ENCODE data around the gene KMT2B. TPM values are rescaled to one million over a fixed set of nuclear protein-coding genes. Genes with fewer than 3 reads are reported as not detected.
"Not testable (repeated sequence)": the region's sequence is repeated elsewhere in the genome, so short reads cannot be mapped to it uniquely, and the experiment has no call there.

Gene KMT2B
- total and polyA plus RNA-seq, 3 experiments from 2014 or later: 2.9 to 67.8 (median 62.6) TPM

- Mint-ChIP-seq H3K4me3 (no peak overlapping the region), H3K36me3 (peaks cover 5 to 85% (median 8%) of the 10 kb centered on the region in 3 donors), H3K27ac (peak overlapping the region in 1 of 8 donors; percentile 75), H3K4me1 (peaks cover 12 to 24% (median 12%) of the 10 kb centered on the region in 3 donors), H3K9me3 (no peaks in the 10 kb centered on the region), H3K27me3 (no peaks in the 10 kb centered on the region)
- ChIA-PET CTCF (interaction anchor here (0.7 to 1.4 kb wide), 3 partner anchors 13 to 17 kb away, joined by 3 to 4 read pairs (median 3); no protein-coding TSS in a partner anchor), POLR2A (interaction anchor here (1.2 kb wide), 1 partner anchor 18 kb away, joined by 3 read pairs; the partner anchor contains the start of gene IGFLR1)
- H3K36me3 ChIP-seq (ENCODE audit: insufficient read depth, low read length): peaks cover 63% of the 10 kb centered on the region
- no peak overlapping the region for H3K27ac ChIP-seq (ENCODE audit: low read depth, low read length)
- DNase-seq: no peak
- H3K9me3 ChIP-seq (ENCODE audit: low read length): no peaks in the 10 kb centered on the region
- H3K4me1 ChIP-seq (ENCODE audit: insufficient read depth, low read length): peaks cover 14% of the 10 kb centered on the region
- no peaks in the 10 kb centered on the region for H3K27me3 ChIP-seq (ENCODE audit: insufficient read depth, low read length, poor library complexity, severe bottlenecking)
- H3K4me3 ChIP-seq (ENCODE audit: low read length): no peak overlapping the region
These were observed 5.9 kb downstream of the KMT2B start for GRCh38 chr19:35723671-35724070.

- H3K27ac Mint-ChIP-seq: peak overlapping the region in 1 of 8 donors; percentile 75
- peaks cover 9 to 20% (median 11%) of the 10 kb centered on the region in 3 donors for H3K4me1 Mint-ChIP-seq
- CTCF ChIA-PET: interaction anchor here (1.4 kb wide), 1 partner anchor 12 kb away, joined by 3 read pairs; no protein-coding TSS in a partner anchor
These were observed 6.3 kb downstream of the KMT2B start for GRCh38 chr19:35724132-35724531.

GRCh38 chr19:35724560-35724959 lies 6.8 kb downstream of the KMT2B start:
- H3K27ac ChIP-seq (ENCODE audit: low read depth, low read length): no peak overlapping the region
- H3K4me1 ChIP-seq (ENCODE audit: insufficient read depth, low read length): peaks cover 5% of the 10 kb centered on the region
- no peak for DNase-seq
- peaks cover 5 to 91% (median 14%) of the 10 kb centered on the region in 3 donors for H3K36me3 Mint-ChIP-seq
- no peaks in the 10 kb centered on the region for H3K9me3 Mint-ChIP-seq
- H3K27me3 ChIP-seq (ENCODE audit: insufficient read depth, low read length, poor library complexity, severe bottlenecking): no peaks in the 10 kb centered on the region
- no peak overlapping the region for H3K4me3 Mint-ChIP-seq
- peak overlapping the region in 1 of 8 donors; percentile 75 for H3K27ac Mint-ChIP-seq
- ChIA-PET CTCF (interaction anchor here (1.4 kb wide), 1 partner anchor 12 kb away, joined by 3 read pairs; no protein-coding TSS in a partner anchor), POLR2A (interaction anchor here (1.2 kb wide), 1 partner anchor 17 kb away, joined by 3 read pairs; the partner anchor contains the start of gene IGFLR1)
- no peaks in the 10 kb centered on the region for H3K9me3 ChIP-seq (ENCODE audit: low read length)
- H3K36me3 ChIP-seq (ENCODE audit: insufficient read depth, low read length): peaks cover 72% of the 10 kb centered on the region
- no peak overlapping the region for H3K4me3 ChIP-seq (ENCODE audit: low read length)
- peaks cover 5 to 15% (median 6%) of the 10 kb centered on the region in 3 donors for H3K4me1 Mint-ChIP-seq
- H3K27me3 Mint-ChIP-seq: no peaks in the 10 kb centered on the region

More at GRCh38 chr19:35724132-35724531, 6.3 kb downstream of the KMT2B start:
- H3K27me3 ChIP-seq (ENCODE audit: insufficient read depth, low read length, poor library complexity, severe bottlenecking); H3K4me1 ChIP-seq (ENCODE audit: insufficient read depth, low read length); H3K27me3 Mint-ChIP-seq; H3K4me3 ChIP-seq (ENCODE audit: low read length); H3K9me3 ChIP-seq (ENCODE audit: low read length); DNase-seq; H3K4me3 Mint-ChIP-seq; H3K27ac ChIP-seq (ENCODE audit: low read depth, low read length); H3K9me3 Mint-ChIP-seq: not testable (repeated sequence)
- POLR2A ChIA-PET: interaction anchor here (1.2 kb wide), 1 partner anchor 18 kb away, joined by 3 read pairs; the partner anchor contains the start of gene IGFLR1
- peaks cover 5 to 89% (median 10%) of the 10 kb centered on the region in 3 donors for H3K36me3 Mint-ChIP-seq
- H3K36me3 ChIP-seq (ENCODE audit: insufficient read depth, low read length): peaks cover 68% of the 10 kb centered on the region

GRCh38 chr19:35725216-35725861 lies 7.5 kb downstream of the KMT2B start:
- H3K4me1 Mint-ChIP-seq: peaks cover 1 to 11% (median 4%) of the 10 kb centered on the region in 3 donors
- no peak for DNase-seq
- no peak overlapping the region for H3K27ac ChIP-seq (ENCODE audit: low read depth, low read length)
- no peaks in the 10 kb centered on the region for H3K9me3 Mint-ChIP-seq
- H3K4me3 Mint-ChIP-seq: no peak overlapping the region
- H3K36me3 ChIP-seq (ENCODE audit: insufficient read depth, low read length): peaks cover 80% of the 10 kb centered on the region
- no peaks in the 10 kb centered on the region for H3K27me3 Mint-ChIP-seq
- POLR2A ChIA-PET: no interaction called here
- no peak overlapping the region for H3K4me3 ChIP-seq (ENCODE audit: low read length)
- no peaks in the 10 kb centered on the region for H3K9me3 ChIP-seq (ENCODE audit: low read length)
- no peaks in the 10 kb centered on the region for H3K27me3 ChIP-seq (ENCODE audit: insufficient read depth, low read length, poor library complexity, severe bottlenecking)
- H3K4me1 ChIP-seq (ENCODE audit: insufficient read depth, low read length): no peaks in the 10 kb centered on the region
- CTCF ChIA-PET: no interaction called here
- peak overlapping the region in 2 of 8 donors; percentile 58 to 74 for H3K27ac Mint-ChIP-seq
- peaks cover 5 to 91% (median 15%) of the 10 kb centered on the region in 3 donors for H3K36me3 Mint-ChIP-seq

- Mint-ChIP-seq H3K9me3 (no peaks in the 10 kb centered on the region), H3K36me3 (peaks cover 5 to 94% (median 16%) of the 10 kb centered on the region in 3 donors), H3K27ac (no peak overlapping the region)
These were observed 9.5 kb downstream of the KMT2B start for GRCh38 chr19:35727053-35727955.

GRCh38 chr19:35727956-35728706 lies 10.3 kb downstream of the KMT2B start:
- Histone ChIP-seq H3K27me3 (ENCODE audit: insufficient read depth, low read length, poor library complexity, severe bottlenecking) (no peaks in the 10 kb centered on the region), H3K27ac (ENCODE audit: low read depth, low read length) (no peak overlapping the region), H3K36me3 (ENCODE audit: insufficient read depth, low read length) (peaks cover 79% of the 10 kb centered on the region), H3K4me1 (ENCODE audit: insufficient read depth, low read length) (no peaks in the 10 kb centered on the region), H3K9me3 (ENCODE audit: low read length) (no peaks in the 10 kb centered on the region), H3K4me3 (ENCODE audit: low read length) (no peak overlapping the region)
- ChIA-PET CTCF (interaction anchor here (1.1 to 1.4 kb wide), 2 partner anchors 9 to 16 kb away, joined by 3 to 5 read pairs; no protein-coding TSS in a partner anchor), POLR2A (interaction anchor here (0.9 to 1.5 kb wide), 2 partner anchors 9 to 20 kb away, joined by 3 to 5 read pairs; partner anchors contain the start of gene LIN37)
- Mint-ChIP-seq H3K9me3 (no peaks in the 10 kb centered on the region), H3K27me3 (no peaks in the 10 kb centered on the region), H3K4me3 (peak overlapping the region in 2 of 7 donors; percentile 32 to 34), H3K36me3 (peaks cover 5 to 88% (median 16%) of the 10 kb centered on the region in 3 donors), H3K27ac (peak overlapping the region in 1 of 8 donors; percentile 86), H3K4me1 (peaks cover 0 to 5% (median 3%) of the 10 kb centered on the region in 3 donors)
- DNase-seq: no peak

More at GRCh38 chr19:35727053-35727955, 9.5 kb downstream of the KMT2B start:
- H3K27me3 Mint-ChIP-seq: no peaks in the 10 kb centered on the region
- peaks cover 87% of the 10 kb centered on the region for H3K36me3 ChIP-seq (ENCODE audit: insufficient read depth, low read length)
- ChIA-PET CTCF (interaction anchor here (1.1 to 1.4 kb wide), 2 partner anchors 10 to 17 kb away, joined by 3 to 5 read pairs; no protein-coding TSS in a partner anchor), POLR2A (interaction anchor here (0.8 to 1.5 kb wide), 3 partner anchors 9 to 21 kb away, joined by 3 to 5 read pairs (median 3); partner anchors contain the start of gene LIN37)
- H3K4me3 ChIP-seq (ENCODE audit: low read length): no peak overlapping the region
- H3K4me1 Mint-ChIP-seq: peaks cover 0 to 7% (median 4%) of the 10 kb centered on the region in 3 donors
- no peak overlapping the region for H3K27ac ChIP-seq (ENCODE audit: low read depth, low read length)
- H3K9me3 ChIP-seq (ENCODE audit: low read length): no peaks in the 10 kb centered on the region
- no peaks in the 10 kb centered on the region for H3K4me1 ChIP-seq (ENCODE audit: insufficient read depth, low read length)
- no peak overlapping the region for H3K4me3 Mint-ChIP-seq
- no peak for DNase-seq
- no peaks in the 10 kb centered on the region for H3K27me3 ChIP-seq (ENCODE audit: insufficient read depth, low read length, poor library complexity, severe bottlenecking)

GRCh38 chr19:35729021-35729420 lies 11.2 kb downstream of the KMT2B start:
- Mint-ChIP-seq H3K36me3 (peaks cover 6 to 86% (median 15%) of the 10 kb centered on the region in 3 donors), H3K4me3 (no peak overlapping the region), H3K9me3 (no peaks in the 10 kb centered on the region), H3K27me3 (no peaks in the 10 kb centered on the region), H3K4me1 (peaks cover 0 to 5% (median 0%) of the 10 kb centered on the region in 3 donors), H3K27ac (no peak overlapping the region)
- ChIA-PET POLR2A (no interaction called here), CTCF (interaction anchor here (1.4 kb wide), 2 partner anchors 11 to 15 kb away, joined by 3 to 4 read pairs; no protein-coding TSS in a partner anchor)
- no peaks in the 10 kb centered on the region for H3K4me1 ChIP-seq (ENCODE audit: insufficient read depth, low read length)
- no peak overlapping the region for H3K27ac ChIP-seq (ENCODE audit: low read depth, low read length)
- H3K36me3 ChIP-seq (ENCODE audit: insufficient read depth, low read length): peaks cover 70% of the 10 kb centered on the region
- no peaks in the 10 kb centered on the region for H3K9me3 ChIP-seq (ENCODE audit: low read length)
- no peak overlapping the region for H3K4me3 ChIP-seq (ENCODE audit: low read length)
- no peak for DNase-seq
- H3K27me3 ChIP-seq (ENCODE audit: insufficient read depth, low read length, poor library complexity, severe bottlenecking): no peaks in the 10 kb centered on the region
